K562 (cell line): ENCODE measurements around the gene KCNJ5. TPM values are rescaled to one million over a fixed set of nuclear protein-coding genes. Genes with fewer than 3 reads are reported as not detected.

Source experiments
- ATAC-seq: fragments of 200-7000 bp; cut with Tn5 transposase; 3 replicates; pipeline ENCODE4 v1.9.1; 2020; ENCODE audit warnings: moderate library complexity
- BruUV-seq: library from RNA; stranded (reverse); fragments of 400-500 nt; replicated peaks from 2 replicates; lab custom pipeline; 2021; lab: Mats Ljungman, UMichigan
- CTCF ChIA-PET: fragments of 300-600 bp; formaldehyde crosslinking; extraction: SDS; loops from one replicate; lab custom pipeline; 2021; ENCODE audit warnings: low intra/inter-chr PET ratio; lab: Yijun Ruan, JAX
- POLR2A ChIA-PET: fragments of 300-600, 350-650 bp; sonication (Branson Sonifier 250); formaldehyde crosslinking; extraction: SDS; loops from one replicate; lab custom pipeline; 2021; ENCODE audit warnings: antibody characterized with exemption, inconsistent platforms; lab: Yijun Ruan, JAX
- DNase-seq, 4 experiments: peaks; one replicate each; pipeline versions ENCODE4 v3.0.0 to v3.0.0-alpha.2; 2011 to 2018; ENCODE audit warnings: low spot score in 3 of 4, mixed read lengths in 3 of 4; ENCODE audit errors: extremely low read depth in 1 of 4
- FAIRE-seq: peaks from 2 replicates; lab custom pipeline; 2011; peaks lifted over from hg19 to GRCh38; lab: Jason Lieb, UNC
- H2AFZ ChIP-seq: 2 replicates; pipeline ENCODE4 v1.6.0; 2011; ENCODE audit warnings: low read depth, low read length, control low read depth, inconsistent platforms
- H3K27ac ChIP-seq: fragments of 200-600 bp; 3 replicates; pipeline ENCODE4 v1.8.0; 2011; ENCODE audit warnings: low read depth, mild to moderate bottlenecking, control low read depth, inconsistent platforms, low read length, moderate library complexity, mixed read lengths; ENCODE audit errors: extremely low read depth
- H3K27me3 ChIP-seq, 2 experiments: fragments of 300-600 bp in 1 of 2; 2 replicates in 1 of 2; 3 replicates in 1 of 2; pipeline versions ENCODE4 v1.6.0 to v1.8.0; 2011; ENCODE audit warnings: inconsistent platforms in 2 of 2, low read length in 2 of 2, mild to moderate bottlenecking in 1 of 2, mixed read lengths in 1 of 2, moderate library complexity in 1 of 2; ENCODE audit not compliant: control insufficient read depth in 2 of 2, insufficient read depth in 2 of 2
- H3K36me3 ChIP-seq: fragments of 300-600 bp; 3 replicates; pipeline ENCODE4 v1.8.0; 2011; ENCODE audit warnings: mild to moderate bottlenecking, low read length, inconsistent platforms; ENCODE audit not compliant: control insufficient read depth, insufficient read depth
- H3K4me1 ChIP-seq, 2 experiments: fragments of 200-600 bp in 1 of 2; replicated peaks in 1 of 2; 2 replicates in 1 of 2; 3 replicates in 1 of 2; pipeline versions ENCODE4 v1.5.1 to v1.8.0; 2011; ENCODE audit warnings: inconsistent platforms in 2 of 2, low read length in 2 of 2, mild to moderate bottlenecking in 1 of 2, mixed read lengths in 1 of 2, moderate library complexity in 1 of 2; ENCODE audit not compliant: control insufficient read depth in 2 of 2, insufficient read depth in 2 of 2
- H3K4me2 ChIP-seq: 2 replicates; pipeline ENCODE4 v1.6.1; 2011; ENCODE audit warnings: low read length, control low read depth, inconsistent platforms, mixed read lengths; ENCODE audit not compliant: insufficient read depth
- H3K4me3 ChIP-seq: fragments of 200-600 bp; sonication (generic), shearing (Covaris generic); 2 replicates; pipeline ENCODE4 v1.5.1; 2016; ENCODE audit warnings: control low read depth, inconsistent platforms
- H3K79me2 ChIP-seq: fragments of 200-600 bp; 3 replicates; pipeline ENCODE4 v1.8.0; 2011; ENCODE audit warnings: low read length, inconsistent platforms; ENCODE audit not compliant: control insufficient read depth, insufficient read depth
- H3K9ac ChIP-seq, 2 experiments: 2 replicates each; pipeline versions ENCODE4 v1.6.0 to v1.6.1; 2011; ENCODE audit warnings: low read depth in 2 of 2, low read length in 2 of 2, control low read depth in 1 of 2, inconsistent platforms in 1 of 2, mild to moderate bottlenecking in 1 of 2, mixed read lengths in 1 of 2; ENCODE audit not compliant: insufficient read depth in 1 of 2
- H3K9me1 ChIP-seq: one replicate; pipeline ENCODE4 v1.6.0; 2011; ENCODE audit warnings: inconsistent platforms, mild to moderate bottlenecking, low read length, moderate library complexity; ENCODE audit not compliant: control insufficient read depth, insufficient read depth
- H3K9me3 ChIP-seq: replicated peaks from 2 replicates; pipeline ENCODE4 v1.5.1; 2011; ENCODE audit warnings: low read depth, low read length, inconsistent platforms; ENCODE audit not compliant: control insufficient read depth, insufficient read depth
- H4K20me1 ChIP-seq: replicated peaks from 2 replicates; pipeline ENCODE4 v1.6.1; 2011; ENCODE audit warnings: low read length, inconsistent platforms, mixed read lengths; ENCODE audit not compliant: control insufficient read depth, insufficient read depth
- CBX2 ChIP-seq: fragments of 200-600 bp; sonication (generic); IDR thresholded peaks from one replicate; pipeline ENCODE4 v1.6.1; 2012; ENCODE audit warnings: mild to moderate bottlenecking, low read length, inconsistent platforms; ENCODE audit not compliant: insufficient read depth, poor library complexity, severe bottlenecking
- HDAC2 ChIP-seq: fragments of 450-650 bp; IDR thresholded peaks from 2 replicates; pipeline ENCODE4 v1.6.1; 2016; ENCODE audit warnings: mild to moderate bottlenecking
- MLX ChIP-seq, 2 experiments: fragments of 450-650 bp in 1 of 2; sonication (generic) in 1 of 2; formaldehyde crosslinking; conservative IDR thresholded peaks; 2 replicates each; pipeline versions ENCODE4 v1.4.0 to v1.8.1; 2020 to 2022; ENCODE audit warnings: mild to moderate bottlenecking in 1 of 2, missing genetic modification reagents in 1 of 2
- RNF2 ChIP-seq: sonication (generic); IDR thresholded peaks from 2 replicates; pipeline ENCODE4 v1.6.1; 2016
- RUNX1 ChIP-seq: sonication (generic); IDR thresholded peaks from 2 replicates; pipeline ENCODE4 v1.6.1; 2016; ENCODE audit warnings: antibody characterized with exemption, low read depth
- TCF15 ChIP-seq: fragments of 250-450 bp; sonication (Bioruptor Pico); IDR thresholded peaks from 2 replicates; pipeline ENCODE4 v1.8.0; 2022; ENCODE audit warnings: moderate library complexity, mild to moderate bottlenecking, inconsistent platforms
- ZMIZ1 ChIP-seq, 2 experiments: fragments of 150-350 bp in 1 of 2; IDR thresholded peaks; 2 replicates each; pipeline ENCODE4 v1.6.1; 2012 to 2016; ENCODE audit warnings: low read depth in 2 of 2, low read length in 2 of 2, mild to moderate bottlenecking in 1 of 2, moderate library complexity in 1 of 2
- ZNF398 ChIP-seq: fragments of 250-450 bp; sonication (Bioruptor Pico); IDR thresholded peaks from 2 replicates; pipeline ENCODE4 v1.8.0; 2021; ENCODE audit warnings: moderate library complexity, mild to moderate bottlenecking, inconsistent platforms
- ZNF507 ChIP-seq: conservative IDR thresholded peaks from 2 replicates; pipeline ENCODE4 v1.6.1; 2017; ENCODE audit warnings: missing genetic modification characterization, missing compliant biosample characterization
- whole genome bisulfite sequencing: fragments of 100-300 bp; shearing (Covaris generic); methylation state at CpG from one replicate; pipeline ENCODE4 v1.1.6; 2016; ENCODE audit warnings: low coverage, mixed read lengths; ENCODE audit not compliant: insufficient coverage; ENCODE audit errors: missing lambda C conversion rate; 5-methylcytosine and 5-hydroxymethylcytosine counted together
- in situ Hi-C: fragments of 300-500 bp; cut with MboI; formaldehyde crosslinking; loops from 4 replicates; pipeline ENCODE4 v1.15.0; 2018; ENCODE audit warnings: inconsistent platforms, mixed read lengths
- intact Hi-C: fragments of 100-400 bp; cut with micrococcal nuclease; formaldehyde crosslinking; loops from 2 replicates; pipeline ENCODE4 v1.14.2; 2022
- polyA plus RNA-seq, 8 experiments: library from polyadenylated mRNA; depleted of rRNA in 4 of 8; stranded (reverse) in 5 of 8; unstranded in 3 of 8; fragments of >200 nt; fragmentation: Nextera tagmentation in 2 of 8; fragmentation: Illumina TruSeq in 1 of 8; extraction: Ambion mirVana in 2 of 8; extraction: Trizol in 1 of 8; gene quantifications; 2 replicates each; pipeline versions ENCODE4 v1.2.1 to v1.2.3, GENCODE V29; 2011 to 2014; ENCODE audit warnings: inconsistent platforms in 1 of 8, missing spikeins in 1 of 8
- total RNA-seq, 7 experiments: library from RNA; depleted of rRNA in 6 of 7; stranded (reverse); fragments of >200 nt in 6 of 7; fragmentation: Illumina TruSeq in 2 of 7; extraction: Trizol in 2 of 7; gene quantifications; 2 replicates each; pipeline versions ENCODE4 v1.2.1 to v1.2.3, GENCODE V29; 2011 to 2021; ENCODE audit warnings: low replicate concordance in 1 of 7
- TF ChIP-seq, protein P1 (sequence below): fragments of 450-650 bp; IDR thresholded peaks from 2 replicates; pipeline ENCODE4 v1.6.1; 2016; ENCODE audit warnings: antibody characterized with exemption

Gene KCNJ5
- total and polyA plus RNA-seq, 9 of the 15 experiments (the other 6 are each of a cell fraction or from before 2014, with no cell fraction given), result 0.04 TPM; not detected in 8

- TF ChIP-seq ZMIZ1 (IDR thresholded peaks at IDR 0.05; ENCODE audit: low read depth in 2 of 2, low read length in 2 of 2) (no peak), RUNX1 (no peak)
These were observed at the start of gene KCNJ5 (continued) for GRCh38 chr11:128890543-128891368.

DNA sequence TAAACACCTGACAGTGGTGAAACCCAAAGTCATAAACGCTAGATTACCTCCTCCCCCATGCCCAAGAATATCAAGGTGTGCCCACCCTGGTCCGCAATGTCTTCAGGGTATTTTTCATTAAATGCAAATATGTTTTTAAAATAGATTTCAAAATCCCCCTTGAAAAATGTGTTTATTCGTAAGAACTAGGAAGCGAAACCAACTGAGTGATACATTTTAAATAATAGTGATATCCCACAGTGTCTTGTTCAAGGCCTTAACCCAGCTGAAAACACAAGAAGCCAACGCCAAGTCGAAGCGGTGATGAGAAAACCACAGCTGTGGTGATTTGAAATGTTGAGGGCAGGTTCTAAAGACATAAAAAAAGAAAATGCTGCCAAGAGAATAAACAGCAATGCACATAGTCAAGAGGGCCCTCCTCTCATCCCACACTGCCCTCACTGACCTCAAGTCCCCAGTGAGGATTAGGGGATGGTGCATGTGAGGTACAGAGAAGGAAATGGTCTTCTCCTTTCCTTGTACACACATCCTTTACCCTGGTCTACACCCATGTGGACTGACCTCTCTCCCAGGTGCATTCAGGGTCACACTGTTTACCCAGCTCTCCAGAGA lies 49.6 kb upstream of the KCNJ5 start:
- Histone ChIP-seq H2AFZ (no peak overlapping the region), H3K4me1 (no peaks in the 10 kb centered on the region), H3K27ac (no peak overlapping the region), H3K36me3 (no peaks in the 10 kb centered on the region), H3K4me3 (no peak overlapping the region), H3K9ac (no peak overlapping the region), H3K4me2 (no peak overlapping the region), H3K9me1 (no peaks in the 10 kb centered on the region), H3K27me3 (no peaks in the 10 kb centered on the region), H3K9me3 (no peaks in the 10 kb centered on the region), H4K20me1 (no peaks in the 10 kb centered on the region), H3K79me2 (no peaks in the 10 kb centered on the region)
- intact Hi-C loops, result no loop called here
- no TSS peak for BruUV-seq
- CTCF ChIA-PET, result no interaction called here
- ATAC-seq, result no peak
- in situ Hi-C loops, result loop anchor here (25.0 kb wide), 1 partner anchor 804 kb away; no protein-coding TSS in a partner anchor
- WGBS, result 0% methylated on average over 7 of the region's 7 CpGs
- no peak for FAIRE-seq
- POLR2A ChIA-PET, result interaction anchor here (0.5 kb wide), 1 partner anchor 1864 kb away, joined by 3 read pairs; no protein-coding TSS in a partner anchor
- no peak for DNase-seq
- TF ChIP-seq CBX2 (no peak), ZNF507 (tag) (no peak), MLX (CRISPR knock-in tag; conservative IDR thresholded peaks at IDR 0.05) (no peak), TCF15 (CRISPR knock-in tag) (no peak), RNF2 (no peak), HDAC2 (no peak), ZNF398 (no peak)
- TF ChIP-seq, protein P1, sequence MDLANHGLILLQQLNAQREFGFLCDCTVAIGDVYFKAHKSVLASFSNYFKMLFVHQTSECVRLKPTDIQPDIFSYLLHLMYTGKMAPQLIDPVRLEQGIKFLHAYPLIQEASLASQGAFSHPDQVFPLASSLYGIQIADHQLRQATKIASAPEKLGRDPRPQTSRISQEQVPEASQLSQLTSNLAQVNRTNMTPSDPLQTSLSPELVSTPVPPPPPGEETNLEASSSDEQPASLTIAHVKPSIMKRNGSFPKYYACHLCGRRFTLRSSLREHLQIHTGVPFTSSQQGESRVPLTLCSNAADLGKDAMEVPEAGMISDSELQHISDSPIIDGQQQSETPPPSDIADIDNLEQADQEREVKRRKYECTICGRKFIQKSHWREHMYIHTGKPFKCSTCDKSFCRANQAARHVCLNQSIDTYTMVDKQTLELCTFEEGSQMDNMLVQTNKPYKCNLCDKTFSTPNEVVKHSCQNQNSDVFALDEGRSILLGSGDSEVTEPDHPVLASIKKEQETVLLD, result no peak
